Measurements from ENCODE around the gene TST.

- no peak for TF ChIP-seq EP300 (conservative IDR thresholded peaks at IDR 0.05; ENCODE audit: poor library complexity, severe bottlenecking)
- no peak for TF ChIP-seq CTCF (IDR thresholded peaks at IDR 0.05; ENCODE audit: poor library complexity, severe bottlenecking)
- no peak for TF ChIP-seq POLR2AphosphoS5 (IDR thresholded peaks at IDR 0.05)
- no peak for TF ChIP-seq EZH2 (IDR thresholded peaks at IDR 0.05; ENCODE audit: borderline replicate concordance, insufficient read depth, low read length, poor library complexity, severe bottlenecking)
- TF ChIP-seq TAF1 (IDR thresholded peaks at IDR 0.05; ENCODE audit: low read depth) = no peak
- TF ChIP-seq REST (IDR thresholded peaks at IDR 0.05; ENCODE audit: borderline replicate concordance) = no peak
These were observed 34.8 kb upstream of the TST start for GRCh38 chr22:37054056-37054395.
